GM15510 (cell line): ENCODE measurements around the gene TMEM273.

Source experiments
- POLR2A ChIP-seq: IDR thresholded peaks from 3 replicates; pipeline ENCODE4 v1.6.1; 2011; ENCODE audit warnings: borderline replicate concordance; ENCODE audit not compliant: insufficient read length; ENCODE audit errors: extremely low read depth

The TMEM273 gene

GRCh38 chr10:49187950-49188761 is at the start of gene TMEM273:
Gene TMEM273 (minus strand): TSS chr10:49188391. CDS start chr10:49188336, 55 bp downstream.
- TF ChIP-seq POLR2A: peak; percentile 81

GRCh38 chr10:49237985-49238384 is 49.8 kb upstream of the TMEM273 start:
- no peak for TF ChIP-seq POLR2A

GRCh38 chr10:49235392-49235791 is 47.2 kb upstream of the TMEM273 start:
- TF ChIP-seq POLR2A: no peak

- TF ChIP-seq POLR2A: no peak
Observed at GRCh38 chr10:49231086-49231820, 43.1 kb upstream of the TMEM273 start.

- no peak for TF ChIP-seq POLR2A
Observed at GRCh38 chr10:49230004-49230403, 41.8 kb upstream of the TMEM273 start.

- TF ChIP-seq POLR2A: no peak
Observed at GRCh38 chr10:49228677-49229076, 40.5 kb upstream of the TMEM273 start.

- no peak for TF ChIP-seq POLR2A
Observed at GRCh38 chr10:49227406-49227805, 39.2 kb upstream of the TMEM273 start.

- TF ChIP-seq POLR2A: no peak
Observed at GRCh38 chr10:49226594-49226993, 38.4 kb upstream of the TMEM273 start.

GRCh38 chr10:49225218-49225876 is 37.2 kb upstream of the TMEM273 start:
- TF ChIP-seq POLR2A: no peak

- no peak for TF ChIP-seq POLR2A
Observed at GRCh38 chr10:49223205-49223604, 35.0 kb upstream of the TMEM273 start.

GRCh38 chr10:49222170-49222569 is 34.0 kb upstream of the TMEM273 start:
- TF ChIP-seq POLR2A: no peak

GRCh38 chr10:49220679-49221078 is 32.5 kb upstream of the TMEM273 start:
- no peak for TF ChIP-seq POLR2A

GRCh38 chr10:49220031-49220430 is 31.8 kb upstream of the TMEM273 start:
- no peak for TF ChIP-seq POLR2A

GRCh38 chr10:49219248-49219647 is 31.1 kb upstream of the TMEM273 start:
- TF ChIP-seq POLR2A: no peak

GRCh38 chr10:49218480-49218879 is 30.3 kb upstream of the TMEM273 start:
- TF ChIP-seq POLR2A: no peak

- TF ChIP-seq POLR2A: no peak
Observed at GRCh38 chr10:49217645-49218044, 29.5 kb upstream of the TMEM273 start.

- no peak for TF ChIP-seq POLR2A
Observed at GRCh38 chr10:49213211-49213610, 25.0 kb upstream of the TMEM273 start.
